ENCODE results near the gene ACAA1. TPM values are rescaled to one million over a fixed set of nuclear protein-coding genes. Genes with fewer than 3 reads are reported as not detected.

The ACAA1 gene
- total RNA-seq, 1 experiment from 2014 or later, result 49.0 TPM

GRCh38 chr3:38154625-38155255 lies 17.8 kb upstream of the ACAA1 start:
- DNase-seq (ENCODE audit: low read depth, low spot score), result no peak
- peak overlapping the region; percentile 39 for H3K4me2 ChIP-seq (ENCODE audit: low read length)

More at GRCh38 chr3:38154625-38155255, 17.8 kb upstream of the ACAA1 start:
- Histone ChIP-seq H3K79me2 (ENCODE audit: insufficient read depth, low read length) (no peaks in the 10 kb centered on the region), H3K36me3 (ENCODE audit: control insufficient read depth in 1 of 2, insufficient read depth in 2 of 2, low read length in 2 of 2) (no peaks in the 10 kb centered on the region), H3K9ac (ENCODE audit: low read length) (no peak overlapping the region), H3K4me1 (ENCODE audit: control insufficient read depth in 1 of 2, insufficient read depth in 2 of 2, low read length in 2 of 2) (peaks cover 6 to 27% of the 10 kb centered on the region in 2 experiments; a peak in 2 of 4 replicates), H3K9me3 (ENCODE audit: control insufficient read depth in 1 of 2, insufficient read depth in 1 of 2, low read depth in 1 of 2, low read length in 2 of 2) (no peaks in the 10 kb centered on the region), H3K9me2 (ENCODE audit: insufficient read depth) (no peaks in the 10 kb centered on the region), H2AFZ (ENCODE audit: low read depth, low read length, poor library complexity, severe bottlenecking) (no peak overlapping the region), H4K20me1 (ENCODE audit: insufficient read depth) (no peaks in the 10 kb centered on the region), H3K4me3 (replicated peaks in 1 of 2; ENCODE audit: low read depth in 1 of 2, low read length in 2 of 2) (no peak overlapping the region), H3K27ac (ENCODE audit: low read depth, low read length) (no peak overlapping the region), H3K27me3 (ENCODE audit: insufficient read depth, low read length) (no peaks in the 10 kb centered on the region)
- ChIA-PET POLR2A (no interaction called here), RAD21 (ENCODE audit: low non-redundant PET in 1 of 2, low total read pairs in 2 of 2, uncharacterized antibody in 2 of 2, unreplicated experiment in 2 of 2) (no interaction called here), CTCF (interaction anchor here (3.0 kb wide), 2 partner anchors 8 to 11 kb away, joined by 9 to 10 read pairs; partner anchors contain the start of gene OXSR1)
- TF ChIP-seq CTCF (IDR thresholded peaks at IDR 0.05 in 2 of 3, conservative IDR thresholded peaks at IDR 0.05 in 1 of 3; ENCODE audit: borderline replicate concordance in 1 of 3, insufficient read depth in 1 of 3, low read depth in 2 of 3, low read length in 2 of 3) (no peak), JUND (IDR thresholded peaks at IDR 0.05) (0 out of 2 replicates have a peak, but pooled peaks have one; percentile 22), EGR1 (IDR thresholded peaks at IDR 0.05; ENCODE audit: low read depth) (peak; percentile 70), CBX3 (IDR thresholded peaks at IDR 0.05; ENCODE audit: low read depth) (0 out of 2 replicates have a peak, but pooled peaks have one; percentile 21), REST (IDR thresholded peaks at IDR 0.05; ENCODE audit: low read depth) (no peak), SP1 (IDR thresholded peaks at IDR 0.05; ENCODE audit: low read depth) (peak; percentile 53)
- ATAC-seq, result peak; percentile 69
- BruUV-seq (replicated peaks), result no TSS peak
- intact Hi-C loops (cut with micrococcal nuclease), result no loop called here
